Measurements from ENCODE around the gene CCDC57. TPM values are rescaled to one million over a fixed set of nuclear protein-coding genes. Genes with fewer than 3 reads are reported as not detected.
A peak's percentile ranks its signal among the peaks of the same experiment; 100 is the strongest.

The CCDC57 gene
- total and polyA plus RNA-seq, 9 of the 15 experiments (the other 6 are each of a cell fraction or from before 2014, with no cell fraction given): 0.83 to 36.2 (median 13.6) TPM

DNA sequence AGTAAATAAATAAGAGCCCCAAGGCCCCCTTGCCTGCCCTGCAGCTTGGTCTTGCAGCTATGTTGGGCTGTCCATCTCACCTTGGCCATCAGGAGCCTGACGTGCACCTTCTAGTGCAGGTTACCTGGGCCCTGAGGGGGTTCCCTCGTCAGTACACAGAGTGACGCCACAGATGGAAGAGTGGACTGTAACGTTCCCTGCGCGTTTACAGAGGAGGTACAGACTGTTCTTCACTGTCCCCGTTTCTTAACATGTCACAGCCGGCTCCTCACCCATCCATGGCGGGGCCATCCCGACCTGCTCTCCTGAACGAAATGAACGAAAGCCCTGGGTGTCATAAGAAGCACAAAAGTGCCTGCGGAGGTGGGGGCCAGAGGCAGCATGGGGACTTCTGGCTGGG lies 98.7 kb downstream of the CCDC57 start:
- in situ Hi-C loops (cut with MboI): no loop called here
- H3K9me3 ChIP-seq (replicated peaks; ENCODE audit: control insufficient read depth, insufficient read depth, low read depth, low read length): no peaks in the 10 kb centered on the region
- BruUV-seq (replicated peaks): no TSS peak
- no peak overlapping the region for H3K4me2 ChIP-seq (ENCODE audit: insufficient read depth, low read length)
- no peaks in the 10 kb centered on the region for H4K20me1 ChIP-seq (replicated peaks; ENCODE audit: control insufficient read depth, insufficient read depth, low read length)
- intact Hi-C loops (cut with micrococcal nuclease): no loop called here
- H3K4me1 ChIP-seq (replicated peaks in 1 of 2; ENCODE audit: control insufficient read depth in 2 of 2, insufficient read depth in 2 of 2, low read length in 2 of 2): peaks cover 27 to 44% of the 10 kb centered on the region in 2 experiments
- H3K4me3 ChIP-seq: no peak overlapping the region
- H3K27ac ChIP-seq (ENCODE audit: extremely low read depth, low read depth, low read length): no peak overlapping the region
- H3K9ac ChIP-seq (ENCODE audit: insufficient read depth in 1 of 2, low read depth in 2 of 2, low read length in 2 of 2): peak overlapping the region in 1 of 2 experiments; percentile 65; a peak in 1 of 4 replicates
- FAIRE-seq (no peak), ATAC-seq (no peak), DNase-seq (ENCODE audit: extremely low read depth in 1 of 4, low spot score in 3 of 4) (no peak)
- H3K9me1 ChIP-seq (ENCODE audit: control insufficient read depth, insufficient read depth, low read length): peaks cover 7% of the 10 kb centered on the region
- H3K27me3 ChIP-seq (ENCODE audit: control insufficient read depth in 2 of 2, insufficient read depth in 2 of 2, low read length in 2 of 2): no peaks in the 10 kb centered on the region
- ChIA-PET POLR2A (interaction anchor here (0.6 to 0.8 kb wide), 4 partner anchors 11 to 74 kb away, joined by 3 to 5 read pairs (median 4); no protein-coding TSS in a partner anchor), CTCF (ENCODE audit: low intra/inter-chr PET ratio) (no interaction called here)
- 88% methylated on average over 13 of the region's 13 CpGs for WGBS (ENCODE audit: insufficient coverage, low coverage, missing lambda C conversion rate)
- no peak overlapping the region for H2AFZ ChIP-seq (ENCODE audit: low read depth, low read length)
- H3K36me3 ChIP-seq (ENCODE audit: control insufficient read depth, insufficient read depth, low read length): peaks cover 19% of the 10 kb centered on the region; the same call in 2 of the 3 replicates
- H3K79me2 ChIP-seq (ENCODE audit: control insufficient read depth, insufficient read depth, low read length): peaks cover 2% of the 10 kb centered on the region; the same call in 1 of the 3 replicates
- TF ChIP-seq FOSL1 (tag; conservative IDR thresholded peaks at IDR 0.05): no peak
- TF ChIP-seq YY1 (IDR thresholded peaks at IDR 0.05; ENCODE audit: borderline replicate concordance in 1 of 3, control insufficient read depth in 1 of 3, extremely low read depth in 1 of 3, insufficient read depth in 3 of 3, insufficient read length in 1 of 3, insufficient replicate concordance in 2 of 3, low read depth in 1 of 3, low read length in 2 of 3): no peak
- TF ChIP-seq, protein P1, sequence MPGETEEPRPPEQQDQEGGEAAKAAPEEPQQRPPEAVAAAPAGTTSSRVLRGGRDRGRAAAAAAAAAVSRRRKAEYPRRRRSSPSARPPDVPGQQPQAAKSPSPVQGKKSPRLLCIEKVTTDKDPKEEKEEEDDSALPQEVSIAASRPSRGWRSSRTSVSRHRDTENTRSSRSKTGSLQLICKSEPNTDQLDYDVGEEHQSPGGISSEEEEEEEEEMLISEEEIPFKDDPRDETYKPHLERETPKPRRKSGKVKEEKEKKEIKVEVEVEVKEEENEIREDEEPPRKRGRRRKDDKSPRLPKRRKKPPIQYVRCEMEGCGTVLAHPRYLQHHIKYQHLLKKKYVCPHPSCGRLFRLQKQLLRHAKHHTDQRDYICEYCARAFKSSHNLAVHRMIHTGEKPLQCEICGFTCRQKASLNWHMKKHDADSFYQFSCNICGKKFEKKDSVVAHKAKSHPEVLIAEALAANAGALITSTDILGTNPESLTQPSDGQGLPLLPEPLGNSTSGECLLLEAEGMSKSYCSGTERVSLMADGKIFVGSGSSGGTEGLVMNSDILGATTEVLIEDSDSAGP (CRISPR knock-in tag; IDR thresholded peaks at IDR 0.05): no peak
- TF ChIP-seq SMARCE1 (IDR thresholded peaks at IDR 0.05): no peak
- TF ChIP-seq RBM17 (IDR thresholded peaks at IDR 0.05; ENCODE audit: borderline replicate concordance, low read depth, low read length): no peak
- no peak for TF ChIP-seq NFATC3 (IDR thresholded peaks at IDR 0.05)
- no peak for TF ChIP-seq NR2C1 (IDR thresholded peaks at IDR 0.05)
- no peak for TF ChIP-seq NR2C1 (tag; IDR thresholded peaks at IDR 0.05)
- no peak for TF ChIP-seq SIN3A (IDR thresholded peaks at IDR 0.05; ENCODE audit: borderline replicate concordance in 2 of 2, control insufficient read depth in 1 of 2, low read depth in 2 of 2, low read length in 2 of 2)
- no peak for TF ChIP-seq NRF1 (conservative IDR thresholded peaks at IDR 0.05 in 1 of 2, IDR thresholded peaks at IDR 0.05 in 1 of 2)
- TF ChIP-seq POLR3G (IDR thresholded peaks at IDR 0.05; ENCODE audit: extremely low read depth, insufficient read length, insufficient replicate concordance): no peak
- no peak for TF ChIP-seq NCOA1 (IDR thresholded peaks at IDR 0.05; ENCODE audit: low read depth)
- no peak for TF ChIP-seq ZNF197 (CRISPR knock-in tag; IDR thresholded peaks at IDR 0.05; ENCODE audit: low read depth)
- TF ChIP-seq, protein P2, sequence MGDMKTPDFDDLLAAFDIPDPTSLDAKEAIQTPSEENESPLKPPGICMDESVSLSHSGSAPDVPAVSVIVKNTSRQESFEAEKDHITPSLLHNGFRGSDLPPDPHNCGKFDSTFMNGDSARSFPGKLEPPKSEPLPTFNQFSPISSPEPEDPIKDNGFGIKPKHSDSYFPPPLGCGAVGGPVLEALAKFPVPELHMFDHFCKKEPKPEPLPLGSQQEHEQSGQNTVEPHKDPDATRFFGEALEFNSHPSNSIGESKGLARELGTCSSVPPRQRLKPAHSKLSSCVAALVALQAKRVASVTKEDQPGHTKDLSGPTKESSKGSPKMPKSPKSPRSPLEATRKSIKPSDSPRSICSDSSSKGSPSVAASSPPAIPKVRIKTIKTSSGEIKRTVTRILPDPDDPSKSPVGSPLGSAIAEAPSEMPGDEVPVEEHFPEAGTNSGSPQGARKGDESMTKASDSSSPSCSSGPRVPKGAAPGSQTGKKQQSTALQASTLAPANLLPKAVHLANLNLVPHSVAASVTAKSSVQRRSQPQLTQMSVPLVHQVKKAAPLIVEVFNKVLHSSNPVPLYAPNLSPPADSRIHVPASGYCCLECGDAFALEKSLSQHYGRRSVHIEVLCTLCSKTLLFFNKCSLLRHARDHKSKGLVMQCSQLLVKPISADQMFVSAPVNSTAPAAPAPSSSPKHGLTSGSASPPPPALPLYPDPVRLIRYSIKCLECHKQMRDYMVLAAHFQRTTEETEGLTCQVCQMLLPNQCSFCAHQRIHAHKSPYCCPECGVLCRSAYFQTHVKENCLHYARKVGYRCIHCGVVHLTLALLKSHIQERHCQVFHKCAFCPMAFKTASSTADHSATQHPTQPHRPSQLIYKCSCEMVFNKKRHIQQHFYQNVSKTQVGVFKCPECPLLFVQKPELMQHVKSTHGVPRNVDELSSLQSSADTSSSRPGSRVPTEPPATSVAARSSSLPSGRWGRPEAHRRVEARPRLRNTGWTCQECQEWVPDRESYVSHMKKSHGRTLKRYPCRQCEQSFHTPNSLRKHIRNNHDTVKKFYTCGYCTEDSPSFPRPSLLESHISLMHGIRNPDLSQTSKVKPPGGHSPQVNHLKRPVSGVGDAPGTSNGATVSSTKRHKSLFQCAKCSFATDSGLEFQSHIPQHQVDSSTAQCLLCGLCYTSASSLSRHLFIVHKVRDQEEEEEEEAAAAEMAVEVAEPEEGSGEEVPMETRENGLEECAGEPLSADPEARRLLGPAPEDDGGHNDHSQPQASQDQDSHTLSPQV (IDR thresholded peaks at IDR 0.05): no peak
- TF ChIP-seq ZNF384 (IDR thresholded peaks at IDR 0.05; ENCODE audit: low read depth, low read length): no peak
- no peak for TF ChIP-seq RCOR1 (IDR thresholded peaks at IDR 0.05; ENCODE audit: borderline replicate concordance in 1 of 2, low read depth in 2 of 2, low read length in 2 of 2)
- TF ChIP-seq ZNF644 (tag; IDR thresholded peaks at IDR 0.05; ENCODE audit: low read depth): no peak
- TF ChIP-seq POLR2G (IDR thresholded peaks at IDR 0.05; ENCODE audit: low read depth, low read length): no peak
